H1 (cell line): ENCODE results near the gene PRRG2. TPM values are rescaled to one million over a fixed set of nuclear protein-coding genes. Genes with fewer than 3 reads are reported as not detected.

Experiments used
- CBX5 ChIP-seq: fragments of 300-800, 300-1000 bp; sonication (generic); IDR thresholded peaks from 2 replicates; pipeline ENCODE4 v1.7.1; 2016; ENCODE audit warnings: antibody characterized with exemption, low read length, low read depth
- CHD2 ChIP-seq: IDR thresholded peaks from 2 replicates; pipeline ENCODE4 v1.6.1; 2012; ENCODE audit warnings: low read length, improper control_type of control experiment
- CTCF ChIP-seq, 3 experiments: IDR thresholded peaks; 1 replicate in 2 of 3; 2 replicates in 1 of 3; pipeline versions ENCODE4 v1.5.1 to v1.6.1; 2011; ENCODE audit warnings: low read length in 3 of 3, mild to moderate bottlenecking in 3 of 3, inconsistent platforms in 2 of 3, low read depth in 1 of 3, moderate library complexity in 1 of 3; ENCODE audit not compliant: insufficient read depth in 1 of 3; ENCODE audit errors: control extremely low read depth in 1 of 3
- NRF1 ChIP-seq: IDR thresholded peaks from 2 replicates; pipeline ENCODE4 v1.6.1; 2011; ENCODE audit warnings: mild to moderate bottlenecking, low read depth, low read length, improper control_type of control experiment
- POLR2AphosphoS5 ChIP-seq: IDR thresholded peaks from 2 replicates; pipeline ENCODE4 v1.6.1; 2011; ENCODE audit warnings: low read depth, low read length
- SAP30 ChIP-seq: fragments of 300-600 bp; sonication (generic); IDR thresholded peaks from 2 replicates; pipeline ENCODE4 v1.7.1; 2012; ENCODE audit warnings: low read length, moderate library complexity, mild to moderate bottlenecking, inconsistent platforms; ENCODE audit not compliant: insufficient read depth, insufficient replicate concordance
- SIX5 ChIP-seq: IDR thresholded peaks from 2 replicates; pipeline ENCODE4 v1.6.1; 2011; ENCODE audit warnings: mild to moderate bottlenecking, low read depth, low read length
- SUZ12 ChIP-seq: fragments of 200-600 bp; sonication (generic); IDR thresholded peaks from 2 replicates; pipeline ENCODE4 v1.6.1; 2012; ENCODE audit warnings: mild to moderate bottlenecking, inconsistent platforms, low read length, moderate library complexity, mixed read lengths
- polyA plus RNA-seq, 7 experiments: library from polyadenylated mRNA; depleted of rRNA in 3 of 7; stranded (reverse) in 5 of 7; unstranded in 2 of 7; fragments of >200 nt in 5 of 7; fragments of 200-250 nt in 2 of 7; gene quantifications; 1 replicate in 5 of 7; 2 replicates in 1 of 7; 4 replicates in 1 of 7; pipeline versions ENCODE4 v1.2.1 to v1.2.3, GENCODE V29; 2011 to 2013; ENCODE audit warnings: missing spikeins in 2 of 7, mixed read lengths in 2 of 7
- total RNA-seq: library from RNA; stranded (reverse); fragmentation: NEBNext Ultra II Directional; extraction: Animal tissue kit (Norgen Biotek cat#: 25700); gene quantifications from 2 replicates; pipeline ENCODE4 v1.2.1, GENCODE V29; 2021

Gene PRRG2
- total and polyA plus RNA-seq, 2 of the 8 experiments (the other 6 are each of a cell fraction or from before 2014, with no cell fraction given), result 4.1 to 5.6 TPM

DNA sequence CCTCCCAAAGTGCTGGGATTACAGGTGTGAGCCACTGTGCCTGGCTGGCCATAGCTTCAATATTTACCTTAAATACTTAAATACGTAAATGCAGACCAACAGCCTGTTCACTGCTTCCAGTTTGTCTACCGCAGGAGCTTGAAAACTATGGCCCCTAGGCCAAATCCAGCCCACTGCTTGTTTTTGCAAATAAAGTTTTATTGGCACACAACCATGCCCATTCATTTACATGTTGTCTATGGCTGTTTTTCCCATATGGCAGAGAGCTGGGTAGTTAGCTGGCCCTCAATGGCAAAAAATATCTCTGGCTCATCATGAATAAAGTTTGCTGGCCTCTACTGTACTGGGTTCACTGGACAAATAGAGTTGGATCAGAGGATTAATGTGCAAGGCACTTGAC, 21.7 kb downstream of the PRRG2 start (continued):
- no peak for TF ChIP-seq CTCF (IDR thresholded peaks at IDR 0.05; ENCODE audit: control extremely low read depth in 1 of 3, insufficient read depth in 1 of 3, low read depth in 1 of 3, low read length in 3 of 3)
- no peak for TF ChIP-seq SAP30
- no peak for TF ChIP-seq CHD2
- TF ChIP-seq POLR2AphosphoS5, result no peak
- no peak for TF ChIP-seq NRF1
- no peak for TF ChIP-seq SIX5
- TF ChIP-seq CBX5, result no peak
- no peak for TF ChIP-seq SUZ12
